GM12878 (cell line): ENCODE measurements around the gene EN1. TPM values are rescaled to one million over a fixed set of nuclear protein-coding genes. Genes with fewer than 3 reads are reported as not detected.

Source experiments
- ATAC-seq: fragments of 200-7000 bp; cut with Tn5 transposase; 3 replicates; pipeline ENCODE4 v1.9.1; 2020; ENCODE audit warnings: mild to moderate bottlenecking, moderate library complexity
- BruUV-seq: library from RNA; stranded (reverse); fragments of 400-500 nt; replicated peaks from 2 replicates; lab custom pipeline; 2021; lab: Mats Ljungman, UMichigan
- CTCF ChIA-PET: fragments of 300-600 bp; sonication (Branson Sonifier 250); formaldehyde crosslinking; extraction: SDS; loops from one replicate; lab custom pipeline; 2021; ENCODE audit warnings: inconsistent platforms; lab: Yijun Ruan, JAX
- POLR2A ChIA-PET: fragments of 350-600 bp; formaldehyde crosslinking; extraction: SDS; loops from one replicate; lab custom pipeline; 2021; ENCODE audit warnings: inconsistent platforms; lab: Charles Lee
- RAD21 ChIA-PET: fragments of 300-600 bp; sonication (Branson Sonifier 250); formaldehyde crosslinking; loops from one replicate; lab custom pipeline; 2023; ENCODE audit warnings: antibody characterized with exemption; ENCODE audit not compliant: unreplicated experiment; lab: Charles Lee
- SMC1A ChIA-PET: fragments of 300-600 bp; sonication (Branson Sonifier 250); formaldehyde crosslinking; loops from one replicate; lab custom pipeline; 2023; ENCODE audit not compliant: unreplicated experiment, uncharacterized antibody; lab: Charles Lee
- DNase-seq: peaks from one replicate; pipeline ENCODE4 v3.0.0-alpha.2; 2011; ENCODE audit warnings: low read depth, low spot score
- FAIRE-seq: peaks from 3 replicates; lab custom pipeline; 2011; peaks lifted over from hg19 to GRCh38; lab: Jason Lieb, UNC
- H2AFZ ChIP-seq: 2 replicates; pipeline ENCODE4 v1.6.0; 2011; ENCODE audit warnings: low read depth, low read length, control low read depth; ENCODE audit not compliant: control insufficient read depth
- H3K27ac ChIP-seq: 2 replicates; pipeline ENCODE4 v1.5.1; 2011; ENCODE audit warnings: control low read depth; ENCODE audit not compliant: control insufficient read depth, insufficient read depth
- H3K27me3 ChIP-seq, 2 experiments: replicated peaks in 1 of 2; 2 replicates each; pipeline versions ENCODE4 v1.6.0 to v1.6.1; 2011; ENCODE audit warnings: low read length in 1 of 2; ENCODE audit not compliant: control insufficient read depth in 2 of 2, insufficient read depth in 2 of 2
- H3K36me3 ChIP-seq, 2 experiments: 2 replicates each; pipeline ENCODE4 v1.5.1; 2011; ENCODE audit warnings: low read length in 1 of 2; ENCODE audit not compliant: control insufficient read depth in 2 of 2, insufficient read depth in 2 of 2
- H3K4me1 ChIP-seq: 2 replicates; pipeline ENCODE4 v1.6.1; 2011; ENCODE audit warnings: mild to moderate bottlenecking, low read length, moderate library complexity, mixed read lengths; ENCODE audit not compliant: control insufficient read depth, insufficient read depth
- H3K4me2 ChIP-seq: 2 replicates; pipeline ENCODE4 v1.6.0; 2011; ENCODE audit warnings: control low read depth; ENCODE audit not compliant: control insufficient read depth, insufficient read depth
- H3K4me3 ChIP-seq: fragments of 200-600 bp; sonication (generic); 2 replicates; pipeline ENCODE4 v1.5.1; 2016
- H3K79me2 ChIP-seq: 2 replicates; pipeline ENCODE4 v1.6.0; 2011; ENCODE audit warnings: low read length; ENCODE audit not compliant: control insufficient read depth, insufficient read depth
- H3K9ac ChIP-seq: 2 replicates; pipeline ENCODE4 v1.8.0; 2011; ENCODE audit warnings: low read length, control low read depth, mixed read lengths; ENCODE audit not compliant: control insufficient read depth, insufficient read depth
- H3K9me3 ChIP-seq: replicated peaks from 3 replicates; pipeline ENCODE4 v1.5.1; 2011; ENCODE audit warnings: mild to moderate bottlenecking, low read length; ENCODE audit not compliant: control insufficient read depth, insufficient read depth
- H4K20me1 ChIP-seq: 2 replicates; pipeline ENCODE4 v1.6.0; 2011; ENCODE audit not compliant: control insufficient read depth, insufficient read depth
- CBFB ChIP-seq: IDR thresholded peaks from 2 replicates; pipeline ENCODE4 v1.6.1; 2016; ENCODE audit warnings: antibody characterized with exemption, low read depth
- ESRRA ChIP-seq: IDR thresholded peaks from 2 replicates; pipeline ENCODE4 v1.6.1; 2012; ENCODE audit warnings: mild to moderate bottlenecking, low read length, improper control_type of control experiment
- ETV6 ChIP-seq, 2 experiments: fragments of 450-650 bp in 1 of 2; IDR thresholded peaks in 1 of 2; conservative IDR thresholded peaks in 1 of 2; 2 replicates each; pipeline ENCODE4 v1.6.1; 2014; ENCODE audit warnings: antibody characterized with exemption in 1 of 2, borderline replicate concordance in 1 of 2, low read depth in 1 of 2, mild to moderate bottlenecking in 1 of 2, moderate library complexity in 1 of 2
- POLR2AphosphoS5 ChIP-seq: IDR thresholded peaks from 2 replicates; pipeline ENCODE4 v1.6.1; 2011; ENCODE audit warnings: mild to moderate bottlenecking, low read length, inconsistent platforms
- RB1 ChIP-seq: fragments of 450-650 bp; formaldehyde crosslinking; IDR thresholded peaks from 2 replicates; pipeline ENCODE4 v1.6.1; 2017; ENCODE audit warnings: mild to moderate bottlenecking, borderline replicate concordance
- RBBP5 ChIP-seq: fragments of 200-600 bp; sonication (generic); conservative IDR thresholded peaks from 2 replicates; pipeline ENCODE4 v1.6.1; 2016
- RUNX3 ChIP-seq: IDR thresholded peaks from 2 replicates; pipeline ENCODE4 v1.6.1; 2012; ENCODE audit warnings: low read length, inconsistent platforms
- SIN3A ChIP-seq: IDR thresholded peaks from 2 replicates; pipeline ENCODE4 v1.6.1; 2012; ENCODE audit warnings: low read depth, low read length, improper control_type of control experiment
- SMAD5 ChIP-seq: IDR thresholded peaks from 2 replicates; pipeline ENCODE4 v1.6.1; 2016; ENCODE audit warnings: antibody characterized with exemption, low read depth
- WGBS: methylation state at CpG from one replicate; pipeline ENCODE4 v1.1.6; 2016; ENCODE audit warnings: low lambda C conversion rate; ENCODE audit not compliant: insufficient replicate concordance, insufficient coverage; ENCODE audit errors: missing lambda C conversion rate; 5-methylcytosine and 5-hydroxymethylcytosine counted together
- in situ Hi-C: fragments of 300-500 bp; cut with MboI; formaldehyde crosslinking; loops from 9 replicates; pipeline ENCODE4 v1.14.3; 2018; ENCODE audit warnings: mixed read lengths
- intact Hi-C: fragments of 100-400 bp; cut with micrococcal nuclease; formaldehyde crosslinking; loops from one replicate; pipeline ENCODE4 v1.14.2; 2022; ENCODE audit not compliant: unreplicated experiment
- polyA plus RNA-seq, 11 experiments: library from polyadenylated mRNA; depleted of rRNA in 4 of 11; unstranded in 6 of 11; stranded (reverse) in 5 of 11; fragments of >200 nt; fragmentation: Nextera tagmentation in 4 of 11; fragmentation: Illumina TruSeq in 1 of 11; extraction: Ambion mirVana in 4 of 11; extraction: Trizol in 1 of 11; gene quantifications; 1 replicate in 1 of 11; 2 replicates in 10 of 11; pipeline versions ENCODE4 v1.2.1 to v1.2.3, GENCODE V29; 2011 to 2016; ENCODE audit warnings: inconsistent platforms in 2 of 11, missing spikeins in 2 of 11, low read depth in 1 of 11
- total RNA-seq, 4 experiments: library from RNA; depleted of rRNA in 3 of 4; stranded (reverse); fragments of >200 nt in 3 of 4; fragmentation: Illumina TruSeq in 1 of 4; extraction: Trizol in 1 of 4; gene quantifications; 2 replicates each; pipeline versions ENCODE4 v1.2.1 to v1.2.3, GENCODE V29; 2013 to 2021
- TF ChIP-seq, protein P1 (sequence below): fragments of 450-650 bp; IDR thresholded peaks from 2 replicates; pipeline ENCODE4 v1.6.1; 2018; ENCODE audit warnings: borderline replicate concordance, mild to moderate bottlenecking; ENCODE audit not compliant: partially characterized antibody
- TF ChIP-seq, protein P2 (sequence below): fragments of 450-650 bp; IDR thresholded peaks from 2 replicates; pipeline ENCODE4 v1.6.1; 2017; ENCODE audit warnings: mild to moderate bottlenecking, moderate library complexity
- TF ChIP-seq, protein P3 (sequence below): fragments of 450-650 bp; IDR thresholded peaks from 2 replicates; pipeline ENCODE4 v1.6.1; 2017; ENCODE audit warnings: mild to moderate bottlenecking

EN1 gene
- total and polyA plus RNA-seq, 10 of the 15 experiments (the other 5 are each of a cell fraction or from before 2014, with no cell fraction given), result not detected

DNA sequence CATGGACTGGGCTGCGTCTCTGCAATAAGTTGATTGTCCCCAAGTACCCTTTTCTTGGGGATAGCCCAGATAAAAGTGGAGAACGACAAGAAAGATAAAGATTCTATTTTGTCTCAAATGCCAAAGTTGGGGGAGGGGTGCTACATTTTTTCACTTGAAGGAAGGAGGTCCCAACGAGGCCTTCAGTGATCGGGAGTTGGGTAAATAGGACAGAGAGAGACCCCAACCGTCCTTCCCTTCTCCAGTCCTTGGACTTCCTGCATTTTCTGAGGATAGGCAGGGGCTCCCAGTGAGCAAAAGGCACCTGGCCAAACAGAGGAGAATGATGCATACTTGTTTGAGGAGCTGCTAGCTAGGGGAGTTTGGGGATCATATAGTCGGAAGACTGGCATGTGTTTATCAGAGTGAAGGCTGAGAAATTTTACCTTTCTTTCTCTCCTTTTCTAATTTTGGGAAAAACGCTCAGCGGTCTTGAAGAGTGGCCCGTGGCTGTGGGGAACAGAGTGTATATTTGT, 3.5 kb upstream of the EN1 start (continued):
- no peak for TF ChIP-seq ESRRA
- TF ChIP-seq SIN3A, result no peak
- TF ChIP-seq, protein P1, sequence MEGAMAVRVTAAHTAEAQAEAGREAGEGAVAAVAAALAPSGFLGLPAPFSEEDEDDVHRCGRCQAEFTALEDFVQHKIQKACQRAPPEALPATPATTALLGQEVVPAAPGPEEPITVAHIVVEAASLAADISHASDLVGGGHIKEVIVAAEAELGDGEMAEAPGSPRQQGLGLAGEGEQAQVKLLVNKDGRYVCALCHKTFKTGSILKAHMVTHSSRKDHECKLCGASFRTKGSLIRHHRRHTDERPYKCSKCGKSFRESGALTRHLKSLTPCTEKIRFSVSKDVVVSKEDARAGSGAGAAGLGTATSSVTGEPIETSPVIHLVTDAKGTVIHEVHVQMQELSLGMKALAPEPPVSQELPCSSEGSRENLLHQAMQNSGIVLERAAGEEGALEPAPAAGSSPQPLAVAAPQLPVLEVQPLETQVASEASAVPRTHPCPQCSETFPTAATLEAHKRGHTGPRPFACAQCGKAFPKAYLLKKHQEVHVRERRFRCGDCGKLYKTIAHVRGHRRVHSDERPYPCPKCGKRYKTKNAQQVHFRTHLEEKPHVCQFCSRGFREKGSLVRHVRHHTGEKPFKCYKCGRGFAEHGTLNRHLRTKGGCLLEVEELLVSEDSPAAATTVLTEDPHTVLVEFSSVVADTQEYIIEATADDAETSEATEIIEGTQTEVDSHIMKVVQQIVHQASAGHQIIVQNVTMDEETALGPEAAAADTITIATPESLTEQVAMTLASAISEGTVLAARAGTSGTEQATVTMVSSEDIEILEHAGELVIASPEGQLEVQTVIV, result no peak

DNA sequence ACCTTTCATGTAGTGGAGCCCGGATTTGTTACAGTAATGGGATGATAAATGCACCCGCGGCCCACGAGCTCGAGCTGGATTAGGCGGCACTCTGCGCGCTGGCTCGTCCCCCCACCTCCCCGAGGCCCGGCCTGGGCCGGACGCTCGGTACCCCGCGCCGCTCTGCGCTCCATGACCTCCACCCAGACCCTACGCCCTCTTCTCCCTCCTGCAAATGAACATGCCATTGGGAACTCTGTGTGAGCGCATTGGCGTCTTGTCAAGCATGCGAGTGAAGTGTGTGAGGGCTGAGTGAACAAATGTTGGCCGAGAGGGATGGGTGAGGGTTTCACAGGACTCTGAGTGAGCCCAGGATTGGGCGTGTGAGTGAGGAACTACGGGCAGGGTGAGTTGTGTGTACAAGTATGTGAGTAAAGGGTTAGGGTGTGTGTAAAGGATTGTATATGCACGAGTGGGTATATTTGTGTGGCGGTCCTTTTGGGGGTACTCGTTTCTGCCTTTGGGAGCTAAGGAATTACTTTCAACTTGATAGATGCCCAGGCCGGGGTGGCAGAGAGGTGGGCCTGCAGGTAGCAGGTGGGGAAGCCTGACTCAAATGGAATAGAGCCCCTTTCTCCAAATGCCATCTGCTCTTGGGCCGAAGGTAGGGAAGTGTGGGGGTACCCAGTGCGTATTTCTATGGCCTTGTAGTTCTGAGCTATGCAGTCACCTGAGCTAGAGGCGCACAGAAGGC, 2.9 kb upstream of the EN1 start:
- POLR2A ChIA-PET, result no interaction called here
- no peak for DNase-seq
- no peak for FAIRE-seq
- TF ChIP-seq RB1, result no peak
- no peak for TF ChIP-seq CBFB
- no peak for TF ChIP-seq SMAD5
- no peak for TF ChIP-seq RUNX3
- no peak for TF ChIP-seq RBBP5
- no peak for TF ChIP-seq POLR2AphosphoS5
- no peak for TF ChIP-seq ETV6 (conservative IDR thresholded peaks at IDR 0.05 in 1 of 2, IDR thresholded peaks at IDR 0.05 in 1 of 2; ENCODE audit: borderline replicate concordance in 1 of 2, low read depth in 1 of 2)
- TF ChIP-seq, protein P2, sequence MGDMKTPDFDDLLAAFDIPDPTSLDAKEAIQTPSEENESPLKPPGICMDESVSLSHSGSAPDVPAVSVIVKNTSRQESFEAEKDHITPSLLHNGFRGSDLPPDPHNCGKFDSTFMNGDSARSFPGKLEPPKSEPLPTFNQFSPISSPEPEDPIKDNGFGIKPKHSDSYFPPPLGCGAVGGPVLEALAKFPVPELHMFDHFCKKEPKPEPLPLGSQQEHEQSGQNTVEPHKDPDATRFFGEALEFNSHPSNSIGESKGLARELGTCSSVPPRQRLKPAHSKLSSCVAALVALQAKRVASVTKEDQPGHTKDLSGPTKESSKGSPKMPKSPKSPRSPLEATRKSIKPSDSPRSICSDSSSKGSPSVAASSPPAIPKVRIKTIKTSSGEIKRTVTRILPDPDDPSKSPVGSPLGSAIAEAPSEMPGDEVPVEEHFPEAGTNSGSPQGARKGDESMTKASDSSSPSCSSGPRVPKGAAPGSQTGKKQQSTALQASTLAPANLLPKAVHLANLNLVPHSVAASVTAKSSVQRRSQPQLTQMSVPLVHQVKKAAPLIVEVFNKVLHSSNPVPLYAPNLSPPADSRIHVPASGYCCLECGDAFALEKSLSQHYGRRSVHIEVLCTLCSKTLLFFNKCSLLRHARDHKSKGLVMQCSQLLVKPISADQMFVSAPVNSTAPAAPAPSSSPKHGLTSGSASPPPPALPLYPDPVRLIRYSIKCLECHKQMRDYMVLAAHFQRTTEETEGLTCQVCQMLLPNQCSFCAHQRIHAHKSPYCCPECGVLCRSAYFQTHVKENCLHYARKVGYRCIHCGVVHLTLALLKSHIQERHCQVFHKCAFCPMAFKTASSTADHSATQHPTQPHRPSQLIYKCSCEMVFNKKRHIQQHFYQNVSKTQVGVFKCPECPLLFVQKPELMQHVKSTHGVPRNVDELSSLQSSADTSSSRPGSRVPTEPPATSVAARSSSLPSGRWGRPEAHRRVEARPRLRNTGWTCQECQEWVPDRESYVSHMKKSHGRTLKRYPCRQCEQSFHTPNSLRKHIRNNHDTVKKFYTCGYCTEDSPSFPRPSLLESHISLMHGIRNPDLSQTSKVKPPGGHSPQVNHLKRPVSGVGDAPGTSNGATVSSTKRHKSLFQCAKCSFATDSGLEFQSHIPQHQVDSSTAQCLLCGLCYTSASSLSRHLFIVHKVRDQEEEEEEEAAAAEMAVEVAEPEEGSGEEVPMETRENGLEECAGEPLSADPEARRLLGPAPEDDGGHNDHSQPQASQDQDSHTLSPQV, result no peak
- TF ChIP-seq, protein P3, sequence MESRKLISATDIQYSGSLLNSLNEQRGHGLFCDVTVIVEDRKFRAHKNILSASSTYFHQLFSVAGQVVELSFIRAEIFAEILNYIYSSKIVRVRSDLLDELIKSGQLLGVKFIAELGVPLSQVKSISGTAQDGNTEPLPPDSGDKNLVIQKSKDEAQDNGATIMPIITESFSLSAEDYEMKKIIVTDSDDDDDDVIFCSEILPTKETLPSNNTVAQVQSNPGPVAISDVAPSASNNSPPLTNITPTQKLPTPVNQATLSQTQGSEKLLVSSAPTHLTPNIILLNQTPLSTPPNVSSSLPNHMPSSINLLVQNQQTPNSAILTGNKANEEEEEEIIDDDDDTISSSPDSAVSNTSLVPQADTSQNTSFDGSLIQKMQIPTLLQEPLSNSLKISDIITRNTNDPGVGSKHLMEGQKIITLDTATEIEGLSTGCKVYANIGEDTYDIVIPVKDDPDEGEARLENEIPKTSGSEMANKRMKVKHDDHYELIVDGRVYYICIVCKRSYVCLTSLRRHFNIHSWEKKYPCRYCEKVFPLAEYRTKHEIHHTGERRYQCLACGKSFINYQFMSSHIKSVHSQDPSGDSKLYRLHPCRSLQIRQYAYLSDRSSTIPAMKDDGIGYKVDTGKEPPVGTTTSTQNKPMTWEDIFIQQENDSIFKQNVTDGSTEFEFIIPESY, result no peak

More for the DNA sequence above, 2.9 kb upstream of the EN1 start:
- intact Hi-C loops, result no loop called here
- Histone ChIP-seq H2AFZ (no peak overlapping the region), H3K36me3 (no peaks in the 10 kb centered on the region), H3K4me1 (no peaks in the 10 kb centered on the region), H4K20me1 (no peaks in the 10 kb centered on the region), H3K9ac (no peak overlapping the region), H3K4me3 (no peak overlapping the region), H3K4me2 (no peak overlapping the region), H3K27me3 (peaks cover 10 to 25% of the 10 kb centered on the region in 2 experiments), H3K9me3 (no peaks in the 10 kb centered on the region), H3K79me2 (no peaks in the 10 kb centered on the region), H3K27ac (no peak overlapping the region)
- WGBS, result 34% methylated on average over 32 of the region's 32 CpGs
- ChIA-PET CTCF (no interaction called here), RAD21 (no interaction called here), SMC1A (no interaction called here)
- BruUV-seq, result no TSS peak
- no peak for ATAC-seq
- in situ Hi-C loops, result loop anchor here (25.0 kb wide), 1 partner anchor 813 kb away; no protein-coding TSS in a partner anchor
